HCT116 (cell line): ENCODE results near the gene OCSTAMP. TPM values are rescaled to one million over a fixed set of nuclear protein-coding genes. Genes with fewer than 3 reads are reported as not detected.

Experiments used
- ATAC-seq: fragments of 200-7000 bp; cut with Tn5 transposase; 2 replicates; pipeline ENCODE4 v1.9.1; 2020; ENCODE audit warnings: mild to moderate bottlenecking, moderate library complexity
- BruUV-seq: library from RNA; stranded (reverse); fragments of 400-500 nt; replicated peaks from 2 replicates; lab custom pipeline; 2021; lab: Mats Ljungman, UMichigan
- CTCF ChIA-PET: fragments of 300-600 bp; sonication (Branson Sonifier 250); formaldehyde crosslinking; loops from one replicate; lab custom pipeline; 2021; ENCODE audit warnings: antibody characterized with exemption; lab: Charles Lee
- POLR2A ChIA-PET: fragments of 300-600, 350-600 bp; sonication (Branson Sonifier 250); formaldehyde crosslinking; loops from one replicate; lab custom pipeline; 2021; ENCODE audit warnings: antibody characterized with exemption; lab: Charles Lee
- RAD21 ChIA-PET, 2 experiments: fragments of 300-600 bp; sonication (Branson Sonifier 250); formaldehyde crosslinking; loops; one replicate each; lab custom pipeline; 2023; ENCODE audit warnings: low total read pairs in 2 of 2; ENCODE audit not compliant: uncharacterized antibody in 2 of 2, unreplicated experiment in 2 of 2, low non-redundant PET in 1 of 2; lab: Charles Lee
- DNase-seq: peaks from one replicate; pipeline ENCODE4 v3.0.0-alpha.2; 2010; ENCODE audit warnings: low read depth, low spot score
- H2AFZ ChIP-seq: fragments of 200-600 bp; shearing (Covaris generic), sonication (generic); 2 replicates; pipeline ENCODE4 v1.6.1; 2017; ENCODE audit warnings: low read depth, mixed run types, mixed read lengths, antibody characterized with exemption, low read length; ENCODE audit not compliant: poor library complexity, severe bottlenecking
- H3K27ac ChIP-seq: 2 replicates; pipeline ENCODE4 v1.5.1; 2012; ENCODE audit warnings: low read depth, low read length
- H3K27me3 ChIP-seq: fragments of 200-600 bp; sonication (generic); 2 replicates; pipeline ENCODE4 v1.6.1; 2016; ENCODE audit warnings: mixed run types, low read length, mixed read lengths; ENCODE audit not compliant: insufficient read depth
- H3K36me3 ChIP-seq, 2 experiments: fragments of 200-500 bp in 1 of 2; fragments of 200-600 bp in 1 of 2; sonication (Bioruptor generic) in 1 of 2; sonication (generic) in 1 of 2; 2 replicates each; pipeline versions ENCODE4 v1.5.1 to v1.6.1; 2014 to 2016; ENCODE audit warnings: low read length in 2 of 2, inconsistent platforms in 1 of 2, mixed read lengths in 1 of 2, mixed run types in 1 of 2; ENCODE audit not compliant: insufficient read depth in 2 of 2, control insufficient read depth in 1 of 2
- H3K4me1 ChIP-seq, 2 experiments: fragments of 200-600 bp in 1 of 2; sonication (generic) in 1 of 2; 2 replicates each; pipeline versions ENCODE4 v1.5.1 to v1.6.1; 2012 to 2017; ENCODE audit warnings: low read length in 2 of 2, inconsistent platforms in 1 of 2, mild to moderate bottlenecking in 1 of 2, mixed read lengths in 1 of 2, mixed run types in 1 of 2, moderate library complexity in 1 of 2; ENCODE audit not compliant: insufficient read depth in 2 of 2, control insufficient read depth in 1 of 2
- H3K4me2 ChIP-seq: fragments of 200-600 bp; sonication (generic); 2 replicates; pipeline ENCODE4 v1.6.1; 2017; ENCODE audit warnings: mixed run types, low read length, mixed read lengths
- H3K4me3 ChIP-seq, 2 experiments: fragments of 200-600 bp in 1 of 2; sonication (generic) in 1 of 2; replicated peaks in 1 of 2; 2 replicates each; pipeline ENCODE4 v1.5.1; 2011 to 2016; ENCODE audit warnings: low read length in 2 of 2, control low read depth in 1 of 2, low read depth in 1 of 2, mild to moderate bottlenecking in 1 of 2, mixed read lengths in 1 of 2, mixed run types in 1 of 2
- H3K79me2 ChIP-seq: fragments of 200-600 bp; sonication (generic); 2 replicates; pipeline ENCODE4 v1.6.1; 2017; ENCODE audit warnings: mild to moderate bottlenecking, mixed run types, low read length, moderate library complexity, mixed read lengths; ENCODE audit not compliant: insufficient read depth
- H3K9ac ChIP-seq: fragments of 200-600 bp; sonication (generic); 2 replicates; pipeline ENCODE4 v1.6.1; 2016; ENCODE audit warnings: low read length, mixed read lengths
- H3K9me2 ChIP-seq: fragments of 200-600 bp; sonication (generic), shearing (Covaris generic); 2 replicates; pipeline ENCODE4 v1.6.1; 2017; ENCODE audit warnings: mixed run types, mild to moderate bottlenecking, moderate library complexity; ENCODE audit not compliant: insufficient read depth
- H3K9me3 ChIP-seq, 2 experiments: fragments of 200-500 bp in 1 of 2; fragments of 200-600 bp in 1 of 2; sonication (Bioruptor generic) in 1 of 2; sonication (generic) in 1 of 2; 2 replicates each; pipeline ENCODE4 v1.6.1; 2014 to 2017; ENCODE audit warnings: low read length in 2 of 2, mixed read lengths in 2 of 2, inconsistent platforms in 1 of 2, low read depth in 1 of 2, mild to moderate bottlenecking in 1 of 2, mixed run types in 1 of 2, moderate library complexity in 1 of 2; ENCODE audit not compliant: control insufficient read depth in 1 of 2, insufficient read depth in 1 of 2
- H4K20me1 ChIP-seq: fragments of 200-600 bp; sonication (generic), shearing (Covaris generic); 2 replicates; pipeline ENCODE4 v1.6.1; 2017; ENCODE audit warnings: mixed run types, mild to moderate bottlenecking, moderate library complexity; ENCODE audit not compliant: insufficient read depth
- ATF3 ChIP-seq: IDR thresholded peaks from 2 replicates; pipeline ENCODE4 v1.6.1; 2012
- CBX3 ChIP-seq: IDR thresholded peaks from 2 replicates; pipeline ENCODE4 v1.6.1; 2012; ENCODE audit warnings: low read depth
- CEBPB ChIP-seq: IDR thresholded peaks from 2 replicates; pipeline ENCODE4 v1.6.1; 2012; ENCODE audit warnings: low read depth
- EGR1 ChIP-seq: IDR thresholded peaks from 2 replicates; pipeline ENCODE4 v1.6.1; 2012; ENCODE audit warnings: low read depth
- EZH2phosphoT487 ChIP-seq: fragments of 200-600 bp; IDR thresholded peaks from 2 replicates; pipeline ENCODE4 v1.6.1; 2018; ENCODE audit warnings: antibody characterized with exemption, borderline replicate concordance
- MAX ChIP-seq: IDR thresholded peaks from 2 replicates; pipeline ENCODE4 v1.6.1; 2012
- POLR2A ChIP-seq: IDR thresholded peaks from 2 replicates; pipeline ENCODE4 v1.7.0; 2011; ENCODE audit warnings: borderline replicate concordance; ENCODE audit not compliant: insufficient read depth, insufficient read length; ENCODE audit errors: extremely low read depth
- POLR2AphosphoS5 ChIP-seq: IDR thresholded peaks from 2 replicates; pipeline ENCODE4 v1.6.1; 2011; ENCODE audit warnings: mild to moderate bottlenecking, low read depth, low read length, moderate library complexity
- RAD21 ChIP-seq: IDR thresholded peaks from 2 replicates; pipeline ENCODE4 v1.6.1; 2012; ENCODE audit warnings: low read depth, mild to moderate bottlenecking
- SIN3A ChIP-seq: IDR thresholded peaks from 2 replicates; pipeline ENCODE4 v1.6.1; 2012; ENCODE audit warnings: low read depth
- SRF ChIP-seq: IDR thresholded peaks from 2 replicates; pipeline ENCODE4 v1.6.1; 2012; ENCODE audit warnings: low read depth
- TCF7L2 ChIP-seq: IDR thresholded peaks from 2 replicates; pipeline ENCODE4 v1.7.0; 2011; ENCODE audit warnings: borderline replicate concordance, inconsistent platforms; ENCODE audit not compliant: insufficient read depth, insufficient read length; ENCODE audit errors: extremely low read depth
- YY1 ChIP-seq: IDR thresholded peaks from 2 replicates; pipeline ENCODE4 v1.6.1; 2011; ENCODE audit warnings: low read length, low read depth, moderate library complexity, mild to moderate bottlenecking; ENCODE audit not compliant: insufficient replicate concordance; ENCODE audit errors: extremely low read depth
- ZBTB33 ChIP-seq: IDR thresholded peaks from 2 replicates; pipeline ENCODE4 v1.6.1; 2011; ENCODE audit warnings: mild to moderate bottlenecking, low read length, moderate library complexity; ENCODE audit not compliant: insufficient replicate concordance; ENCODE audit errors: extremely low read depth
- ZFX ChIP-seq: fragments of 450-650 bp; IDR thresholded peaks from 2 replicates; pipeline ENCODE4 v1.6.1; 2017
- intact Hi-C: fragments of 100-400 bp; cut with micrococcal nuclease; formaldehyde crosslinking; loops from 2 replicates; pipeline ENCODE4 v1.10.0; 2022
- total RNA-seq: library from RNA; stranded (reverse); gene quantifications from one replicate; pipeline ENCODE4 v1.2.1, GENCODE V29; 2021; ENCODE audit not compliant: unreplicated experiment

OCSTAMP gene
- total RNA-seq, 1 experiment from 2014 or later = not detected

- H3K27me3 ChIP-seq = no peaks in the 10 kb centered on the region
- no peak overlapping the region for H3K4me3 ChIP-seq
- ChIA-PET RAD21 (no interaction called here), POLR2A (no interaction called here), CTCF (interaction anchor here (1.3 kb wide), 1 partner anchor 130 kb away, joined by 3 read pairs; no protein-coding TSS in a partner anchor)
- BruUV-seq = no TSS peak
- intact Hi-C loops = loop anchor here (5.0 kb wide), 1 partner anchor 118 kb away; no protein-coding TSS in a partner anchor
- no peaks in the 10 kb centered on the region for H3K36me3 ChIP-seq
- no peak for TF ChIP-seq MAX
- no peak for TF ChIP-seq EGR1
- no peak for TF ChIP-seq ZFX
- no peak for TF ChIP-seq EZH2phosphoT487
- no peak for TF ChIP-seq ZBTB33
- TF ChIP-seq TCF7L2 = no peak
- no peak for TF ChIP-seq CBX3
- TF ChIP-seq POLR2AphosphoS5 = no peak
- no peak for TF ChIP-seq SIN3A
- no peak for TF ChIP-seq CEBPB
- no peak for TF ChIP-seq ATF3
- no peak for TF ChIP-seq SRF
- no peak for TF ChIP-seq RAD21
- no peak for TF ChIP-seq POLR2A
- TF ChIP-seq YY1 = no peak
- DNase-seq = no peak
- H3K9me3 ChIP-seq = no peaks in the 10 kb centered on the region
- peaks cover 4 to 11% of the 10 kb centered on the region in 2 experiments; a peak in 2 of 4 replicates for H3K4me1 ChIP-seq
- no peak overlapping the region for H2AFZ ChIP-seq
- H3K27ac ChIP-seq = no peak overlapping the region
- H4K20me1 ChIP-seq = no peaks in the 10 kb centered on the region
- no peak overlapping the region for H3K9ac ChIP-seq
- no peaks in the 10 kb centered on the region for H3K79me2 ChIP-seq
- ATAC-seq = no peak
- no peak overlapping the region for H3K4me2 ChIP-seq
- no peaks in the 10 kb centered on the region for H3K9me2 ChIP-seq
These were observed 13.9 kb upstream of the OCSTAMP start for GRCh38 chr20:46564241-46564957.
